Memory B cell (primary cell): Measurements from ENCODE around the gene GFRA1.

Source experiments
- ATAC-seq: fragments of 150-1000 bp; cut with Tn5 transposase; 2 replicates; pipeline ENCODE4 v1.10.0; 2021; ENCODE audit warnings: low read depth, mild to moderate bottlenecking, moderate library complexity
- DNase-seq, 2 donors: peaks; one replicate each; pipeline ENCODE4 v3.0.0; 2022; ENCODE audit warnings: low spot score in 2 of 2
- H3K27ac Mint-ChIP-seq: one replicate; pipeline ENCODE4 v1.8.0; 2022; ENCODE audit warnings: mild to moderate bottlenecking, moderate library complexity, mixed read lengths
- H3K27me3 Mint-ChIP-seq: one replicate; pipeline ENCODE4 v1.8.0; 2022; ENCODE audit warnings: mixed read lengths
- H3K36me3 Mint-ChIP-seq: one replicate; pipeline ENCODE4 v1.8.0; 2022; ENCODE audit warnings: mild to moderate bottlenecking, mixed read lengths
- H3K4me1 Mint-ChIP-seq: one replicate; pipeline ENCODE4 v1.8.0; 2022; ENCODE audit warnings: mixed read lengths
- H3K4me3 Mint-ChIP-seq: one replicate; pipeline ENCODE4 v1.8.0; 2022; ENCODE audit warnings: mild to moderate bottlenecking, moderate library complexity, mixed read lengths
- H3K9me3 Mint-ChIP-seq: one replicate; pipeline ENCODE4 v1.8.0; 2022; ENCODE audit warnings: mixed read lengths

GFRA1 gene

DNA sequence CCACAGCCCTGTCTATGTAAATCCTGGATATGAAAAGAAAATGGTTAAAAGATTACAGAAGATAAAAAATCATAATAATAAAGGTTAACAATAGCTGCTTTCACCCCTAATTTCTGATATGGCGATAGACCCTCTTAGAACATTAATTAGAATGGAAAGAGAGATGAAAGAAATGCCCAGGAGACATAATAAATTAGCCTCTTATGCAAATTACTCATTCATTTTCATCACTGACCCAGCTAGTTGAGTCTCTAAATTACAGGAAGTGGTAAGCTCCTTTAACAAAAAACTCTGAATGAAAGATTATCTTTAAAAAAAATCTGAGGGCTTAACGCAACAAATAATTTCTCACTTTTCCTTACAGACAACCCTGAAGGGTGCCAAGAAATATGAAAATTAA, 12.4 kb downstream of the GFRA1 start:
- no peak for ATAC-seq
- no peak overlapping the region for H3K4me3 Mint-ChIP-seq

DNA sequence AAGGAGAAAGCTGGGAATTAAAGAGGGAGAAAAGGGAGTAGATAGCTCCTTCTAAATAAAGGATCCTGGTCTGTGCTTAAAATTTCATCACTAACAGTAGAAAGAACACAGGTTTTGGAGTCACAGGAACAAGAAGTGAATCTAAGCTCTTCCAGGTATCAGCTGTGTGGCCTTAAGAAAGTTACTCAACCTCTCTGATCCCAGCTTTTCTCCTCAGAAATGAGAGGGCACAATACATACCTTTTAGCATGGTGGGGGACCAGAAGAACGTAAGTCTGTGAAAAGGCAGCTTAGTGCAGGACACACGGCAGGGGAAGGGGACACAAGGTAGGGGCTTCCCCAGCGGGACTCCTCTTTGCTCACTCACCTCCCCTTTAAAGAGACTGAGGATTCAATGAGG, 13.4 kb downstream of the GFRA1 start:
- Mint-ChIP-seq H3K27me3 (peaks cover 7% of the 10 kb centered on the region), H3K36me3 (no peaks in the 10 kb centered on the region), H3K9me3 (peaks cover 3% of the 10 kb centered on the region), H3K4me1 (no peaks in the 10 kb centered on the region), H3K4me3 (no peak overlapping the region), H3K27ac (no peak overlapping the region)
- ATAC-seq (no peak), DNase-seq (no peak)

More for the DNA sequence above, 12.4 kb downstream of the GFRA1 start:
- Mint-ChIP-seq H3K27ac (no peak overlapping the region), H3K36me3 (no peaks in the 10 kb centered on the region), H3K27me3 (peaks cover 5% of the 10 kb centered on the region), H3K9me3 (peaks cover 2% of the 10 kb centered on the region), H3K4me1 (no peaks in the 10 kb centered on the region)
- DNase-seq, result no peak

DNA sequence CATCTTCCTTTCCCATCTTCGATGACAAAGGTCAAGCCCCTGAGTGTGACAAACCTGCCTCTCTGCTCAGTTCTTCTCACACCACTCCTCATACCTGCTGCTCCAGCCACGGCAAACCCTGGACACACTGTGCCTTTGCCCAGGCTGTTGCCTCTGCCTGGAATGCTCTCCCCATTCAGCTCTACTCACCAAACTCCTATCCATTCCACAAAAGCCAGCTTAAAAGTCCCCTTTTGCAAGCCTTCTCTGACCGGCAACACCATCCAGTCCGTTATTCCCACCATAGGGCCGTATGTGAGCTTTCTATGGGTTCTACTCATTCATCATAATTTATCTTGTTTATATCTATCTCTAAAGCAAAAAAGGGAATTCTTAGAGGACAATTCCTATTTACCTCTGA, 15.2 kb downstream of the GFRA1 start:
- no peak for ATAC-seq
- Mint-ChIP-seq H3K27ac (no peak overlapping the region), H3K4me3 (no peak overlapping the region), H3K4me1 (no peaks in the 10 kb centered on the region), H3K27me3 (peaks cover 7% of the 10 kb centered on the region), H3K36me3 (no peaks in the 10 kb centered on the region), H3K9me3 (peaks cover 3% of the 10 kb centered on the region)
- no peak for DNase-seq

DNA sequence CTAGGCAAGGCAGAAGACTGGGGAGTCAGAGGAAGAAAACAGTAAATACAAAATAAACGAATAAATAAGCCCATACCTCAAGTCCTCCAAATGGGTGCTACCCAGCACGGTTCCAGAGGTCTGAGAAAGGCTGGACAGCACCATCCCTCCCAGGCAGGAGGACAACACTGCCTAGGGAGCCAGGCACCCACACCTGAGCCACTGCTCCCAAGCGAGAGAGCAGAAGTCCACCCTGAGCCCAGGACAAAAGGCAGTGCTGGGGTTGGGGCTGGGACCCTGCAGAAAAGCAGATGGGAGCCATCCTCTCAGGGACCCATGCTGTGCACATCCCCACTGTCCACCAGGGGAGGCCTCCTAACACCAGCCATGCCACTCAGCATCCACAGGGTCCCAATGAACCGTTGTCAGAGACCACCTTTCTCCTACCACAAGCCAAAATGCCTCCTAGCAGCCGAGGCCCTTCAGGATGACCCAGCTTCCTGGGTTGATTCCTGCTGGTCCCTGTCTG, 16.2 kb downstream of the GFRA1 start:
- Mint-ChIP-seq H3K27me3 (peaks cover 7% of the 10 kb centered on the region), H3K4me1 (no peaks in the 10 kb centered on the region), H3K36me3 (no peaks in the 10 kb centered on the region), H3K9me3 (peaks cover 3% of the 10 kb centered on the region), H3K4me3 (no peak overlapping the region), H3K27ac (no peak overlapping the region)
- ATAC-seq (no peak), DNase-seq (no peak)

DNA sequence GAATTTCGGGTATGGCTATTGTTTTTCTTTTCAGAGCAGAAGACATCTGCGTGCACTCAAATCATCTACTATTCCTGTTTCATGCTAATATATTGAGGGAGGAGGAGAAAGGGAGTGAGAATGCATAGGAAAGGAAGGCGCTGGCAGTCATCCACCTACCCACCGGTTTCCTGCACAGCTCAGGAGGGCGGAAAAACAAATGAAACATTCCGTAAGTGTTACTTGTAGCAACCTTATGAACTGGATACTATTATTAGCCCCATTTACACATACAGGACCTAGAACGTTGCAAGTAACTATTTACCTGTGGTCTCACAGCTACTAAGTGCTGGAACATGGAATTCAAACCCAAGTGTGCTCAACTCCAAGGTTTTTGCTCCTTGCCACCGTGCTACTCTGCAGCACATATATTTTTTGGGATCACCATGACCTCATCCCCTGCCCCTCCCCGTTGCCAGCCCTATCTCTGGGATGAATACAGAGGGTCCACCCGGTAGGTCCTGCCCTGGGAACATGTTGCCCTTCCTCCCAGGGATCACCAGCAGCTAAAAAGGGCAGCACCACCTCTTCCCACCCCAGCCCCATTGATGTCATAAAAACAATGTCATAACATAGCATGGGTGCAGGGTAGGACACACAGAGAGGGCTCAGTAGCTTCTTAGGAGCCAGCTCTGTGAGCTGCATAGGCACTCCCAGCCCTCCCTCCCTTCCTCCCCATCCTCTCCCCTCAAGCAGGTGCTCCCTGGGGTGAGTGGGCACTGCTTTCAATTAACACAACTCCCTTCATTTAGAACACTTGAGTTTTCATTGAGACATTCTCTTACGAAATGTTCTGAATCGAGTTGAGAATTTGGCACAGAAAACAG, 16.9 kb downstream of the GFRA1 start:
- Mint-ChIP-seq H3K4me3 (no peak overlapping the region), H3K27ac (no peak overlapping the region), H3K9me3 (peaks cover 2% of the 10 kb centered on the region), H3K36me3 (no peaks in the 10 kb centered on the region), H3K27me3 (peaks cover 7% of the 10 kb centered on the region), H3K4me1 (no peaks in the 10 kb centered on the region)
- no peak for DNase-seq
- ATAC-seq, result no peak

DNA sequence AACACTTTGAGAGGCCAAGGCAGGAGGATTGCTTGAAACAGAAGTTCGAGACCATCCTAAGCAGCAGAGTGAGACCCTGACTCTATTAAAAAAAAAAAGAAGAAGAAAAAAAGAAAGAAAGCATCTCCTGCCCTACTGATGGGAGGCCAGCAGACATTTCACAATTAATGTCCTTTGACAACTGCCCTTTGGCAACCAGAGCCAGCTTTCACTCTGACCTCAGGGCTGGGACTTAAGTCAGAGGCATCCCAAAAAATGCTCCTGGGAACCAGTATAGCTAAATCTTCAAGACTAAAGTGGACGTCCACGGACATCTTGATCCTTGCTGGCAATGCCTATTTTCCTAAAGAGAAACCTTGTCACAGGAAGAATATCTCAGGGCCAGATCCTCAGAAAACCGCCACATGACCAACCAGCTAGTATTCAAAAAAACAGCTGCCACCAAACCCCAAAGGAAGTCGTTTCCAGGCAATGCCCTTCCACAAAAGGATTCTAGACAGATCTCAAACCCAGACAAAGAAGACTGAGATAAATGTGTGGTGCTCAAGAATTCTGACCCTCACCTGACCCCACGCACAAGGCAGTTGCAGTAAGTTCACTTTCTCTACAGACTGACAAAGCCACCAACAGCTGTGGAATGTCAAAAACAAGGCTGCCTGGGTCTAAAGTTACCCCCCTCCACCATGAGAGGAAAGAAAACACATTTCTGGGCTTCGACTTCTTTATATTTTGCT, 18.4 kb downstream of the GFRA1 start:
- Mint-ChIP-seq H3K27ac (no peak overlapping the region), H3K4me3 (no peak overlapping the region), H3K36me3 (no peaks in the 10 kb centered on the region), H3K4me1 (no peaks in the 10 kb centered on the region), H3K9me3 (peaks cover 2% of the 10 kb centered on the region), H3K27me3 (peaks cover 7% of the 10 kb centered on the region)
- ATAC-seq, result no peak
- DNase-seq, result no peak

DNA sequence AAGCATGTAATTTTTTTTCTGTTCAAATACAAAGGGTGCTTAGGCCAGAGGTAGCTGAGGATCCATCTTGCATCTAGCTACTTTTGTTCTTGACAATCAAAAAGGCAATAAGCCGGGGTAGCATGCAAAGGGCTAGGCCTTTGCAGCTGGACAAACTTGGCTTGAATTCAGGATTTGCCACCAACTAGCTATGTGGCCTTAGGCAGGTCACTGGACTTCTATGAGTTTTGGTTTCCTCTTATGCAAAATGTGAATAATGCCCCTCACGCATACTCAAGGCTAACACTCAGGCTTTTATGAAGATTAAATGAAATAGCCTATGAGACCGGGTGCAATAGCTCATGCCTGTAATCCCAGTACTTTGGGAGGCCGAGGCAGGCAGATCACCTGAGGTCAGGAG, 19.3 kb downstream of the GFRA1 start:
- Mint-ChIP-seq H3K9me3 (peaks cover 2% of the 10 kb centered on the region), H3K4me1 (no peaks in the 10 kb centered on the region), H3K27ac (no peak overlapping the region), H3K4me3 (no peak overlapping the region), H3K36me3 (no peaks in the 10 kb centered on the region), H3K27me3 (peaks cover 7% of the 10 kb centered on the region)
- DNase-seq (no peak), ATAC-seq (no peak)

DNA sequence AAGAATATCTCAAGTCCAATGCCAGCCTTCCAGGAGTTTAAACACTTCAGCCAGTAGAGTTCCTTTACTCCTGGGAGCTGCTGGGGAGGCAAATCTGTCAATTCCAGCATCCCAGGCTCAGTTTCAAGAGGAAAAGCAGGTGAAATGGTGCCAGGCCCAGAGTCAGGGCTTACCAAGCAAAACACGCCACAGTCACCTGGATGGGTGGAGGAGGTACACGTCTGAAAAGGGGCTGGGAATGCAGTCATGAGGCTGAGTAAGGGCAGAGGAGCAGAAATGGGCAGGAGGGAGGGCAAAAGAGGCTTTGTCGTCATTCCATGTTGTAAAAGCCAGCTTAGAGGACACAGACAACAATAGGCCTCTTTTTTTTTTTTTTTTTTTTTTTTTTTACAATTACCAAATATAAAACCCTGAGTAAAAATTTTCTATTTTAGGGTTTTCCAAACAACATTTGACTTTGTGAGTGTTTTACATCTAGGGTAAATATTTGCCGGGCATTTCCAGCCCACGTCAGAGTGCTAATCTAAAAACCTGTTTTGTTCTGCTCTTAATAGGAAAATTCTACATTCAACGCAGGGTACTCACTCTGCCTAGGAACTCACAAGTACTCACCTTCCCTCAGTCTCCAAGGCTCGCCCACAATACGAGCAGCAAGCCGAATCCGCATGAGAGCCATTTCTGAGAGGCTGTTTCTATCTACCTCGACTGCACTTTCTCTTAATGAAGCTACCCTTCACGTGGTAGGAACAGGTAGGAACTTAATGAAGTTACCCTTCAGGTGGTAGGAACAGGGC, 21.2 kb downstream of the GFRA1 start:
- peaks cover 2% of the 10 kb centered on the region for H3K9me3 Mint-ChIP-seq
- peaks cover 2% of the 10 kb centered on the region for H3K27me3 Mint-ChIP-seq
- no peak overlapping the region for H3K27ac Mint-ChIP-seq
- ATAC-seq, result no peak
- DNase-seq, result no peak
- H3K4me1 Mint-ChIP-seq, result no peaks in the 10 kb centered on the region
- no peak overlapping the region for H3K4me3 Mint-ChIP-seq
- no peaks in the 10 kb centered on the region for H3K36me3 Mint-ChIP-seq

DNA sequence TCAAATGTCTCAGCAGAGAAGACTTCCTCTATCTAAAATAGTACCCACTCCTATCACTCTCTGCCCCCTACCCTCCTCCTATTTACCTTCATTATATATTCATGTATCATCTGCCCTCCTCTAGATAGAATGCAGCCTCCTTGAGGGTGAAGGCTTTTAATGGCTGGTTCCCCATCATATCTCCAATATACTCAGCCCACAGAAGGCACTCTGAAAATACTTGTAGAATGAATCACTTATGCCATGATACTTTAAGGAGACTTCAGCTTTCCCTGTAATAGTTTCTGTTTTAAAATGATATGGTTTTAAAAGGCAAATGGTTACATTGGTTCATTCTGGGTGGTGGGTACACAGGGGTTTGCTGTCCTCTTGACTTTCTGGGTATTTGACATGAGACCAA, 25.3 kb downstream of the GFRA1 start:
- no peak for ATAC-seq
- no peaks in the 10 kb centered on the region for H3K4me1 Mint-ChIP-seq
- DNase-seq, result no peak
- no peaks in the 10 kb centered on the region for H3K9me3 Mint-ChIP-seq
- no peak overlapping the region for H3K27ac Mint-ChIP-seq
- H3K4me3 Mint-ChIP-seq, result no peak overlapping the region
- H3K36me3 Mint-ChIP-seq, result no peaks in the 10 kb centered on the region
- H3K27me3 Mint-ChIP-seq, result no peaks in the 10 kb centered on the region

DNA sequence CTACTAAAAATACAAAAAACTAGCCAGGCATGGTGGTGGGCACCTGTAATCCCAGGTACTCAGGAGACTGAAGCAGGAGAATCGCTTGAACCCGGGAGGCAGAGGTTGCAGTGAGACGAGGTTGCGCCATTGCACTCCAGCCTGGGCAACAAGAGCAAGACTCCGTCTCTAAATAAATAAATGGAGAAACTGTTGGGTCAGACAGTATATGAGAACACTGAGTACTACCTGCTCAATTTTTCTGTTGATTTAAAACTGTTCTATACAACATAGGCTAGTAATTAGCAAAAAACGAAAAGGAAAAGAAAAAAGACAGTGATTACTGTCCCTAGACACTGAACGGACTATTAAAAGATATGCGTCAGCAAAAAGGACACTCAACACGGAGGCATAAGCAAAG, 26.7 kb downstream of the GFRA1 start:
- Mint-ChIP-seq H3K27me3 (no peaks in the 10 kb centered on the region), H3K27ac (no peak overlapping the region), H3K4me3 (no peak overlapping the region), H3K9me3 (no peaks in the 10 kb centered on the region), H3K36me3 (no peaks in the 10 kb centered on the region), H3K4me1 (no peaks in the 10 kb centered on the region)
- DNase-seq (no peak), ATAC-seq (no peak)

DNA sequence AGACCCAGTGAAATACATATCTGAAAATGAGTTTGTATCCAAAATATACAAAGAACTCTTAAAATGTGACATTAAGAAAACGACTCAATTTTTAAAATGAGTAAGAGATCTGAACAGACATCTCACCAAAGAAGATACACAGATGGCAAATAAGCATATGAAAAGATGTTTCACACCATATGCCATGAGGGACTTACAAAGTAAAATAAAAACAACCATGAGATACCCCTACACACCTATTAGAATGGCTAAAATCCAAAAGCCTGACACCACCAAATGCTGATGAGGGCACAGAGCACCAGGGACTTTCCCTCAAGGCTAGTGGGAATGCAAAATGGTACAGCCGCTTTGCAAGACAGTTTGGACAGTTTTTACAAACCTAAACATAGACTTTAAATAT, 27.9 kb downstream of the GFRA1 start:
- no peaks in the 10 kb centered on the region for H3K9me3 Mint-ChIP-seq
- no peak for DNase-seq
- H3K4me3 Mint-ChIP-seq, result no peak overlapping the region
- no peak for ATAC-seq
- no peaks in the 10 kb centered on the region for H3K36me3 Mint-ChIP-seq
- no peaks in the 10 kb centered on the region for H3K4me1 Mint-ChIP-seq
- no peaks in the 10 kb centered on the region for H3K27me3 Mint-ChIP-seq
- H3K27ac Mint-ChIP-seq, result no peak overlapping the region

DNA sequence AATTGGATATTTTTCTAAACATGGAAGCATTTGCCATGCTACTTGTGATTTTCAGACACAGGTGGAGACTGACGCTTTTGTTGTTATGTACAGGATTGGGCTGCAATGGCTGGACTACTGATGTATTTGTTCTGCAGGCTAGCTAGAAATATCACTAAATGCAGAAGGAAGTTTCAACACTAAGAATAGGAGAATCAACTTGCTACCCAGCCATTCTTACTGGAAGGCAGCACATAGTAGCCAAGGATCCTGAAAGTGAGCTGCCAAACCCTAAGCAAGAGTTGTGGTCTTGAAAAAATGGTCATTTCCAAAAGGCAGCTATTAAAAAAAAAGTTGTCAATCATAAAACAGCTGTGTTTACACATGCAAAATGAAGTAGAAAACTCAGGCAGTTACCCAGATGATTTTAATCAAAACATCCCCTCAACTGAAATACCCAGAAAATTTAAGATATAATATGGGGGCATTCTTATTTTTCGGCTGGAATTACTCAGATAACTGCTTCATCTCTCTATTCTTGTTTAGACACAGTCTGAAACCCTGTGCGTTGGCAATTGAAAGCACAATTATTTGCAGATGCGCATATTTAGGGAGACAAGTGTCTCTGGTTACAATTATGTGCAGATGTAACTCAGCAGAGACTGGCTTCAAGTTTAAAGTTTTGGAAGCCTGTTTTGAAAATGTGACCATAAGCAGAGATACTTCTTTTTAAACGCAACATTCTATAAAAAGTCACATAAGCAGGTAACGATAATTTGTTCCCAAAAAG, 31.2 kb downstream of the GFRA1 start:
- no peak for ATAC-seq
- Mint-ChIP-seq H3K27ac (no peak overlapping the region), H3K27me3 (no peaks in the 10 kb centered on the region), H3K4me3 (no peak overlapping the region), H3K4me1 (no peaks in the 10 kb centered on the region), H3K36me3 (no peaks in the 10 kb centered on the region), H3K9me3 (no peaks in the 10 kb centered on the region)
- DNase-seq, result no peak

DNA sequence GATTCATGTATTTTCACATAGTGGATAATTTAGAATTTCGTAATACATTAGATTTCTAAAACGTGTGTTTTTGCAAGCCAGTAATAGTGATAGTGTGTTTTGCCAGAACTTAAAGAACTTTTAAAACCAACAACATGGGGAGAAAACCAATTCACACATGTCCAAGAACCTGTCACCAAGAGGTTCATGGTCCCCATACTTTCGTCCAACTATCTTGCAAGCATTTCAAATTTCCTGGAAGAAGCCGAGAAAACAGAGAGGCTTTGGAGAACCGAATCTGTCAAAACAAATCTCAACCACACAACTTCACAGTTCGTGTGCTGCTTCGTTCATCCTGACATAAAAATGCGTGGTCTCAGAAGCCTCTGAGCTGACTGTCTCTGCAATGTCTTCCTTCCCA, 31.9 kb downstream of the GFRA1 start:
- no peak overlapping the region for H3K4me3 Mint-ChIP-seq
- H3K4me1 Mint-ChIP-seq, result no peaks in the 10 kb centered on the region
- no peaks in the 10 kb centered on the region for H3K36me3 Mint-ChIP-seq
- no peak for DNase-seq
- H3K9me3 Mint-ChIP-seq, result no peaks in the 10 kb centered on the region
- ATAC-seq, result no peak
- H3K27ac Mint-ChIP-seq, result no peak overlapping the region
- no peaks in the 10 kb centered on the region for H3K27me3 Mint-ChIP-seq
